HG03039 (cell line): ENCODE results near the gene USH2A.

Experiments used
- ATAC-seq: cut with Tn5 transposase; IDR thresholded peaks from one replicate; pipeline ENCODE4 v1.9.1; 2021; ENCODE audit warnings: mild to moderate bottlenecking, moderate library complexity; ENCODE audit not compliant: unreplicated experiment

USH2A gene

GRCh38 chr1:215667761-215668160, 755.5 kb downstream of the USH2A start:
- no peak for ATAC-seq

GRCh38 chr1:215665215-215665614, 758.0 kb downstream of the USH2A start:
- no peak for ATAC-seq

- no peak for ATAC-seq
Measured at GRCh38 chr1:215661033-215661432, 762.2 kb downstream of the USH2A start.

GRCh38 chr1:215660259-215660658, 763.0 kb downstream of the USH2A start:
- ATAC-seq = no peak

- ATAC-seq = no peak
Measured at GRCh38 chr1:215657047-215657446, 766.2 kb downstream of the USH2A start.

- ATAC-seq = no peak
Measured at GRCh38 chr1:215652371-215652770, 770.9 kb downstream of the USH2A start.

GRCh38 chr1:215651867-215652266, 771.4 kb downstream of the USH2A start:
- ATAC-seq = no peak

GRCh38 chr1:215650446-215651149, 772.6 kb downstream of the USH2A start:
- ATAC-seq = no peak

GRCh38 chr1:215648957-215649356, 774.3 kb downstream of the USH2A start:
- no peak for ATAC-seq

- no peak for ATAC-seq
Measured at GRCh38 chr1:215647738-215648137, 775.5 kb downstream of the USH2A start.

GRCh38 chr1:215645861-215646260, 777.4 kb downstream of the USH2A start:
- no peak for ATAC-seq

- no peak for ATAC-seq
Measured at GRCh38 chr1:215645182-215645581, 778.1 kb downstream of the USH2A start.

GRCh38 chr1:215643592-215644321, 779.5 kb downstream of the USH2A start:
- no peak for ATAC-seq

GRCh38 chr1:215640429-215641148, 782.7 kb downstream of the USH2A start:
- no peak for ATAC-seq

- ATAC-seq = no peak
Measured at GRCh38 chr1:215637041-215637573, 786.1 kb downstream of the USH2A start.

- ATAC-seq = no peak
Measured at GRCh38 chr1:215636258-215636965, 786.8 kb downstream of the USH2A start.

- no peak for ATAC-seq
Measured at GRCh38 chr1:215635827-215636226, 787.4 kb downstream of the USH2A start.

- no peak for ATAC-seq
Measured at GRCh38 chr1:215631489-215631888, 791.8 kb downstream of the USH2A start.

- no peak for ATAC-seq
Measured at GRCh38 chr1:215631040-215631439, 792.2 kb downstream of the USH2A start.

GRCh38 chr1:215625949-215626348, 797.3 kb downstream of the USH2A start:
- no peak for ATAC-seq

- no peak for ATAC-seq
Measured at GRCh38 chr1:215623162-215623561, 800.1 kb downstream of the USH2A start.
